Measurements from ENCODE around the gene TMEM88.
A peak's percentile ranks its signal among the peaks of the same experiment; 100 is the strongest.
"Not testable (repeated sequence)": the region's sequence is repeated elsewhere in the genome, so short reads cannot be mapped to it uniquely, and the experiment has no call there.

The TMEM88 gene, protein sequence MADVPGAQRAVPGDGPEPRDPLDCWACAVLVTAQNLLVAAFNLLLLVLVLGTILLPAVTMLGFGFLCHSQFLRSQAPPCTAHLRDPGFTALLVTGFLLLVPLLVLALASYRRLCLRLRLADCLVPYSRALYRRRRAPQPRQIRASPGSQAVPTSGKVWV

DNA sequence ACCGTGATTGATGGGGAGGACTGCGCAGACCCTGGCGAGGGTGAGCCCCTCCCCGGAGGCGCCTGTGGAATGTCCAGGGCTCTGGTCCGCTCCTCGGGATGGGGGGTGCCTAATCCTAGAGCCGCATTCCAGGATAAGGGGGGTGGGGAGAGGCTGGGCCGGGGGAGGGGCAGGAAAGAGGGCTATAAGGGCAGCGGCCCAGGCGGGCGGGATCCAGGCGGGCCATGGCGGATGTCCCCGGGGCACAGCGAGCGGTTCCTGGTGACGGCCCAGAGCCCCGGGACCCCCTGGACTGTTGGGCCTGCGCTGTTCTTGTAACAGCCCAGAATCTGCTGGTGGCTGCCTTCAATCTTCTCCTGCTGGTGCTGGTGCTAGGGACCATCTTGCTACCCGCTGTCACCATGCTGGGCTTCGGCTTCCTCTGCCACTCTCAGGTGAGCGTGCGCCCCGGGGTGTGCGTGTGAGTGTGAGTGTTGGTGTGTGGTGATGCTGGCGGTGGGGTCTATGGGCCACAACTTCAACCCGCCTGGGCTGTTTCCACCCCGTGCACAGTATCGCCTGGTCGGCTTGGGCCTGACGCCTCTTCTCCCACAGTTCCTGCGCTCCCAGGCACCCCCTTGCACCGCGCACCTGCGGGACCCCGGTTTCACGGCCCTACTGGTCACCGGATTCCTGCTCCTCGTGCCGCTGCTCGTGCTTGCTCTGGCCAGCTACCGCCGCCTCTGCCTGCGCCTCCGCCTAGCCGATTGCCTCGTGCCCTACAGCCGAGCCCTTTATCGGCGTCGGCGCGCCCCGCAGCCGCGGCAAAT lies at the start of gene TMEM88:
Gene TMEM88 (plus strand): TSS at position 216 of the 809 bp plus-strand sequence. CDS start 9 bp downstream, at position 225.
- DNase-seq (ENCODE audit: low spot score), result peak; percentile 93

DNA sequence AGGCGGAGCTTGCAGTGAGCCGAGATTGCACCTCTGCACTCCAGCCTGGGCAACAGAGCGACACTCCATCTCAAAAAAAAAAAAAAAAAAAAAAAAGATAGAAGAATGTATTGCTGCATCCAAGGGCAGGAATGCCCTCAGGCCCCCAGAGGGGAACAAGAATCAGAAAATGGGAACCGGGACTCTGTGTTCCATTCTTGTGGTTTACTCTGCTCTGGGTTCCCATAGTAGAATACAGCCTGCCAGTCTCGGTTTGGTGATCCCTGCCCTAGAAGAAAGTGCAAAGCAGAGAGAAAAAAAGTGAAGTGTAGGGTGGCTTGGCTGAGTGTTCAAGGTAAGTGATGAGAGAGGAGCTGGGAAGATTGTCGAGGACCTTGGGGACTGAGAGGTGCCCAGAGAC lies 48.3 kb upstream of the TMEM88 start:
- no peak for DNase-seq (ENCODE audit: low spot score)

DNA sequence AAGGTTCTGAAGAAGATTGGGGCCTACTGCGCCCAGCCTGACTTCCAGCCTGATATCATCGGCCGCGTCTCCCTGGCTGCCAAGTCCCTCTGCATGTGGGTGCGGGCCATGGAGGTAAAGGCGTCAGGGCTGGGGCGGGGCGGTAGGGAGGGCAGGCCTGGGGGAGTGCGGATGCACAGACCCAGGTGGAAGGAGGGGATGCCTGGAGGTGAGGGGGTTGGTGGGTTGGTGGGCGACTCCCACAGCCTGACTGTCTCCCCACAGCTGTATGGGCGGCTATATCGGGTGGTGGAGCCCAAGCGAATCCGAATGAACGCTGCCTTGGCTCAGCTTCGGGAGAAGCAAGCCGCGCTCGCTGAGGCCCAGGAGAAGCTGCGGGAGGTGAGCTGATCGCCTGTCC lies 47.7 kb upstream of the TMEM88 start:
- no peak for DNase-seq (ENCODE audit: low spot score)

DNA sequence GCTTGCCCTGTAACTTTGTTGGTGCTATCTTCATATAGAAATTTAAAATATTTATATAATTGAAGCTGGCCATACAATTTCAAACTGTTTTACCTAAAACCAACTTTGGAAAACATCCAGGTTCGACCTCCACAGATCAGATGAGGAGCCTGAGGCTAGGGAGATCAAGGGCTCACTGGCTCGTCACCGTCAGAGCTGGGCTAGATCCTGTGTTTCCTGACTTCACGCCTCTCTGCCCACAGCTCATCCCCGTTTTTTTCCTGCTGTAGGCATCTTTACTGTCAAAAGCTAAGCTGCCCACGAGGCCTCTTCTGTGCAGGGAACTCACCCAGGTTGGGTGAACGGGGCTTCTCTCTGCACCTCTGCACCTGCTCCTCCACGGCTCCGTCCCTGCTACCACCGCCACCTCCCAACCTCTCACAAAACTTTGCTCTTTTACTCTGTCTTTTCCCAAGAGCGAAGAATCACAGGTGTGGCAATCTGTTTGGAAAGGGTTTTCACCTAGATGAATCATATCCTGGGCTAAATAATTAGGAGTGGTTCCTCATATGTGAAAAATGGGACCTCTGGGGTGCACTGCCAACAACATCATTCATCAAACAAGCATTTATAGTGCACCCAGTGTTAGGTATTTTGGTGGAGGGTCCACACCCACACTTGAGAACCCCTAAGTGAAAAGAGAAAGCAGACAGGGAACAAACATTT lies 45.6 kb upstream of the TMEM88 start:
- no peak for DNase-seq (ENCODE audit: low spot score)

DNA sequence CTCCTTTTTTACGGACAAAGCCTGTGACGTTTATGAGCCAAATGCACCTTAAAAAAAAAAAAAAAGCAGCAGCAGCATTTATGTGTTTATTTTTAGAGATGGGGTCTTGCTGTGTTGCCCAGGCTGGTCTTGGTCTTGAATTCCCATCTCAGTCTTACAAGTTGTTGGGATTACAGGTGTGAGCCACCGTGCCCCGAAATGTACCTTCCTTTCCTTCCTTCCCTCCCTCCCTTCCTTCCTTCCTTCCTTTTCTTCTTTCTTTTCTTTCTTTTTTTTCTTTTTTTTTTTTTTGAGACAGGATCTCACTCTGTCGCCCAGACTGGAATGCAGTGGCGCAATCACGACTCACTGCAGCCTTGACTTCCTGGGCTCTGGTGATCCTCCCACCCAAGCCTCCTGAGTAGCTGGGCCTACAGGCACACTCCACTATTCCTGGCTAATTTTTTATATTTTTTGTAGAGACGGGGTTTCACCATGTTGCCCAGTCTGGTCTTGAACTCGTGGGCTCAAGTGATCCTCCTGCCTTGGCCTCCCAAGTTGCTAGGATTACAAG lies 45.0 kb upstream of the TMEM88 start:
- DNase-seq (ENCODE audit: low spot score), result not testable (repeated sequence)

DNA sequence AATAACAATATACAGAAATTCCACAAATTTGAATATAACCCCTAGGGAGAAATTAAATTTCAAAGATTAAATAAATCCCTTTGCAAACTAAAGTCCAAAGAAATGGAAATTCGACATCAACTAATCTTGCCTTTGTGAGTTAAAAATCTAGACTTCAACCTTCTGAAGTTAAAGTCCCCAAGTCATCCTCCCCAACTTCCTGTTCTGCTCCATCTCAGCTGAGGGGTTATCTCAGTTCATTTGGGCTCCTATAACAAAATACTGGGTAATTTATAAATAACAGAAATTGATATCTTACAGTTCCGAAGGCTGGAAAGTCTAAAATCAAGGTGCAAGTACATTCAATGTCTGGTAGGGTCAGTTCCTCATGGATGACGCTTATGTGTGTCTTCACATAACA lies 43.6 kb upstream of the TMEM88 start:
- no peak for DNase-seq (ENCODE audit: low spot score)

DNA sequence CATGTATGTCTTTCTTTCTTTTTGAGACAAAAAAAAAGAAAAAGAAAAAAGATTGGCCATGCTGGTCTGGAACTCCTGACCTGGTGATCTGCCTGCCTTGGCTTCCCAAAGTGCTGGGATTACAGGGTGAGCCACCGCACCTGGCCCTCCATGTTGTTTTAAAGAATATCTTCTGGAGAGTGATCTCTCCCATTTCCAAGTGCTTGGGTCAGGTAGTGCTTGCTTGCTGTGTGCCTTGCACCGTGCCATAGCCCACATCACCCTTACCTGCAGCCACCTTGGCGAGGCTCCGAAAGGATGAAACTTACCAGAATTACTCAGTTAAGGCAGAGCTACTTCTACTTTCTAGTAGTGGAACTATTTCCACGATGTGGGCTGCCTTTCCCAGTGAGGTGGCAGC lies 39.9 kb upstream of the TMEM88 start:
- DNase-seq (ENCODE audit: low spot score), result no peak

DNA sequence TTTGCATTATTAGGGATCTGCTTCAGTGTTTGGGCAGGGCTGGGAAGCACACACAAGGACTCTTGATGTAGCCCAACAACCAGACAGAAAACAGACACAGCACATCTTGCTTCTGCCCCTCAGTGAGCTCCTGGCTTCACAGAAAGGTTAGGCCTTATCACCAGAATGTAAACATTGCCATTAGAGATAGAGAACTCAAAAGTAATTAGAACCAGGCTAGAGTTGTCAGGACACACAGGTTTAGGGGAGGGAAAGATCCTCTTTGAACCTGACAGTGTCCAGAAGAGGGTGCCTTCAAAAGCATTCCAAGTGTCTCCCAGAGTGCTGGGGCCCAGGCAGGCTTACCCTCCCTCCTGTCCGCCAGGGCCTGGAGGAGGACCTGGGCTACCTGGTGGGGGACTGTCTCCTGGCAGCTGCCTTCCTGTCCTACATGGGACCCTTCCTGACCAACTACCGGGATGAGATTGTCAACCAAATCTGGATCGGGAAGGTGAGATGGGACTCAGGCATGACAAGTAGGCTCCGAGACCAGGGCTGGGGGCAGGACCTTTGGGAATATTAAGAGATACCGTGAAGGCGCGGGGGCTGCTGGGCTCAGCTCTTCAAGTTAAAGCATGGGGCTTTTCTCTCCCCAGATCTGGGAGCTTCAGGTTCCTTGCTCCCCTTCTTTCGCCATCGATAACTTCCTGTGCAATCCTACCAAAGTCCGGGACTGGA lies 37.8 kb upstream of the TMEM88 start:
- DNase-seq (ENCODE audit: low spot score), result no peak

DNA sequence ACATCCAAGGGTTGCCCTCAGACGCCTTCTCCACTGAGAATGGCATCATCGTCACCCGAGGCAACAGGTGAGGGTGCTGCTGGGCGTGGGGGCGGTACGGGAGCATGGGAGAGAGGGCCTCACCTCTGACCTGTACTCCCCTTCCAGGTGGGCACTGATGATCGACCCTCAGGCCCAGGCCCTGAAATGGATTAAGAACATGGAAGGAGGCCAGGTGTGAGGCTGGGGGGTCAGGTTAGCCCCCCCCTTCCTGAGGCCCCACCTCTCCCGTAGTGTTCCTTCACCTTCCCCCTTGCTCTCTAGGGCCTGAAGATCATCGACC lies 37.3 kb upstream of the TMEM88 start:
- DNase-seq (ENCODE audit: low spot score), result no peak

DNA sequence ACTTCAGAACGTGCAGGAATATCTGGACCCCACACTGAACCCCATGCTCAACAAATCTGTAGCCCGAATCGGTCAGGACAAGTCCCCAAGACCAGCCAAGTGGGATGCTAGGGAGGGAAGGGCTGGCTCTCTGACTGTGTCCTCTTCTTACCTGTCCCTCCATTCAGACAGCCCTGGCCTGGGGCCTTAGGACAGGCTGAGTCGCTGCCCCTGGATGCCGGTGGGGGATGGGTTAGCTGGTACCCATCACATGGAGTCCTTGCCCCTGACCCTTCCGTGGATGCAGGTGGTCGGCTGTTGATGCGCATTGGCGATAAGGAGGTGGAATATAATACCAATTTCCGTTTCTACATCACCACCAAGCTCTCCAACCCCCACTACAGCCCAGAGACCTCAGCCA lies 36.8 kb upstream of the TMEM88 start:
- peak; percentile 42 for DNase-seq (ENCODE audit: low spot score)

DNA sequence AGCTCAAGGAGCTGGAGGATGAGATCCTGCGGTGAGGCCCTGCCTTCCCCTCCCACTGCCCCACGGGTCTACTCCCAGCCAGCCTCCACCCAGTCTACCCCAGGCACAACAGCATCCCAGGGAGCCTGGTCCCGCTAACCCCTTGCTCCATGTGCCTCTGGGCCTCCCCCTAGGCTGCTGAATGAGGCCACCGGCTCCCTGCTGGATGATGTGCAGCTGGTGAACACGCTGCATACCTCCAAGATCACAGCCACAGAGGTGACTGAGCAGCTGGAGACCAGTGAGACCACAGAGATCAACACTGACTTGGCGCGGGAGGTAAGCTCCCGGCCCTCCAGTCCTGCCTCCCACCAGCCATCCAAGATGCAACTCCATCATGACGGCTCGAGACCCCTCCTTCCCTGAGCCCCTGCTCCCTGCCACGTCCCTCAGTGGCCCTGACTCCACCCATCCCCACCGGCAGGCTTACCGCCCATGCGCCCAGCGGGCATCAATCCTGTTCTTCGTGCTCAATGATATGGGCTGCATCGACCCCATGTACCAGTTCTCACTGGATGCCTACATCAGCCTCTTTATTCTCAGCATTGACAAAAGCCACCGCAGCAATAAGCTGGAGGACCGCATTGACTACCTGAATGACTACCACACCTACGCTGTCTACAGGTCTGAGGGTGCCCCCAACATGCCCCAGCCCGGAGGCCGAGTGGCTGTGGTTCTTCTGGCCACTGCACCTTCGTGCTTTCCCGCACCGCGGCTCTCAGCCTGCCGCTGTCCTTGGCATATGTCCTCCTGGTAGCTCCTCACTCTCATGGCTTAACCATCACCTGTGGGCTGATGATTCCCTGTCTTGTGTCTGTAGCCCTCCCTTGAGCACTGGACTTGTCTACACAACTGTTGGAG lies 35.9 kb upstream of the TMEM88 start:
- peak; percentile 45 for DNase-seq (ENCODE audit: low spot score)

DNA sequence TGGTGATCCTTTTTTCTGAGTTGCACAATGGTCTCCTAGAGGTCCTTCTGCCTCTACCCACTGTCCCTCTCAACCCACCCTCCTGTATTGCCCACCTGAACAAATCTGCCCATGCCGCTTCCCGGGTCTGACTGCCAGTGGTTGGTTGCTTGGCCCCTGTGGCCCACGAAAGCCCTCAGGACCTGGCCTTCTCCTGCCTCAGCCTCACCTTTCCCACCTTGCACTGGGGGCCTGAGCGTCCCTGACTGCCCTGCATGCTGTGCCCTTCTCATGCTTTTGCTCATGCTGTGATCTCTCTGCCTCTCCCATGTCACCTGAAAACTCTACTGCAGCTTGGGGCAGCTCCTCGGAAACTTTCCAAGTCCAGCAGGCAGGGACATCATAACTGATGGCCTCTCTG lies 34.6 kb upstream of the TMEM88 start:
- DNase-seq (ENCODE audit: low spot score), result no peak

DNA sequence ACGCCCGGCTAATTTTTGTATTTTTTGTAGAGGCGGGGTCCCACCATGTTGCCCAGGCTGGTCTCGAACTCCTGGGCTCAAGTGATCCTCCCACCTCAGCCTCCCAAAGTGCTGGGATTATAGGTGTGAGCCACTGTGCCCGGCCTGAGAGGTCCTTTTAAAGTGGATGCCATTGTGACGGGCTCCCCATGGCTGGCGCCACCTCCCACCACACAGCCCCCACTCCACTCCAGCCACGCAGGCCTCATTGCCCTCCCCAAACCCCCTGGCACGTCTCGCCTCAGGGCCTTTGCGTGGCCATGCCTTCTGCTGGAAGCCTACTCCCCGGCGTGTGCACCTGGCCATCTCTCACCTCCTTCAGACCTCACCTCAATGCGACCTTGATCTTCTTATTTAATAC lies 32.7 kb upstream of the TMEM88 start:
- DNase-seq (ENCODE audit: low spot score), result no peak

DNA sequence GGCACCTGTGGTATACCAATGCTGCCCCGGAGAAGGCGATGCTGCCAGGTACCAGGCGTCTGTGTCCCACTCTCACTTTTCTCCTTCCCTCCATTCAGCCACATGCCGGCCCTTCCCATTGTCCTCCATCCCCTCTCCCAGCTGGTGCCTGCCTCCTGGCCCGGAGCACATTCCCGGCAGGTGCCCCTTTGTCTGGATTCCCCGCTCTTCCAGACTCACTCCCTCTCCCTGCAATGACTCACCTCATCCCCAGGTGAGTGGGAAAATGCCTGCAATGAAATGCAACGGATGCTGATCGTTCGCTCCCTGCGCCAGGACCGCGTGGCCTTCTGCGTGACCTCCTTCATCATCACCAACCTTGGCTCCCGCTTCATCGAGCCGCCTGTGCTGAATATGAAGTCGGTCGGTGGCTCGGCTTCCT lies 31.3 kb upstream of the TMEM88 start:
- DNase-seq (ENCODE audit: low spot score), result no peak

DNA sequence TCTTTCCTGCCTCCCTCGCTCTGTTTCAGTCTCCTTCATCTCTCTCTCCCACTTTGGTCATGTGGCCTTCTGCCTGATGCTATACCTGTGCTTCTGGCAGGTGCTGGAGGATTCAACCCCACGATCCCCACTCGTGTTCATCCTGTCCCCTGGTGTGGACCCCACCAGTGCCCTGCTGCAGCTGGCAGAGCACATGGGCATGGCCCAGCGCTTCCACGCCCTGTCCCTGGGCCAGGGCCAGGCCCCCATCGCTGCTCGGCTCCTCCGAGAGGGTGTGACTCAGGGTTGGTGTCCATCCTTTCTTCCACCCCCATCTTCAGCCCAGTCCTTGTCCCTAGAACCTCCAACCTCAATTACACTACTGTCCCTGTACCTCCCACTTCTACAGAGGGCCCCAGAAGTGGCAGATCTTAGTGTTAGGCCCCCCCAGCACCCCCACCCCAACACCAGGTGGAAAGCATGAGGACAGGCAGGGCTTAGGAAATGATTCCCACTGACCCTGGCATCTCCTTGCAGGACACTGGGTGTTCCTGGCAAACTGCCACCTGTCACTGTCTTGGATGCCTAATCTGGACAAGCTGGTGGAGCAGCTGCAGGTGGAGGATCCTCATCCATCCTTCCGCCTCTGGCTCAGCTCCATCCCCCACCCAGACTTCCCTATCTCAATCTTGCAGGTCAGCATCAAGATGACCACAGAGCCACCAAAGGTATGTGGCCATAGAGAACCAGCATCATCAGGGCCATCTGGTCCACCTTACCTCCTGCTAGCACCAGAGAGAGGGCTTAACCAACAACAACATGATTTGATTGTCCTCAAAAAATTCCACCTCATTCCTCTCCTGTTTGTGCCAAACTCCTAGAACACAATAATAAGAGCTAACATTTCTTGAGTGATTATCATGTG lies 30.6 kb upstream of the TMEM88 start:
- no peak for DNase-seq (ENCODE audit: low spot score)

DNA sequence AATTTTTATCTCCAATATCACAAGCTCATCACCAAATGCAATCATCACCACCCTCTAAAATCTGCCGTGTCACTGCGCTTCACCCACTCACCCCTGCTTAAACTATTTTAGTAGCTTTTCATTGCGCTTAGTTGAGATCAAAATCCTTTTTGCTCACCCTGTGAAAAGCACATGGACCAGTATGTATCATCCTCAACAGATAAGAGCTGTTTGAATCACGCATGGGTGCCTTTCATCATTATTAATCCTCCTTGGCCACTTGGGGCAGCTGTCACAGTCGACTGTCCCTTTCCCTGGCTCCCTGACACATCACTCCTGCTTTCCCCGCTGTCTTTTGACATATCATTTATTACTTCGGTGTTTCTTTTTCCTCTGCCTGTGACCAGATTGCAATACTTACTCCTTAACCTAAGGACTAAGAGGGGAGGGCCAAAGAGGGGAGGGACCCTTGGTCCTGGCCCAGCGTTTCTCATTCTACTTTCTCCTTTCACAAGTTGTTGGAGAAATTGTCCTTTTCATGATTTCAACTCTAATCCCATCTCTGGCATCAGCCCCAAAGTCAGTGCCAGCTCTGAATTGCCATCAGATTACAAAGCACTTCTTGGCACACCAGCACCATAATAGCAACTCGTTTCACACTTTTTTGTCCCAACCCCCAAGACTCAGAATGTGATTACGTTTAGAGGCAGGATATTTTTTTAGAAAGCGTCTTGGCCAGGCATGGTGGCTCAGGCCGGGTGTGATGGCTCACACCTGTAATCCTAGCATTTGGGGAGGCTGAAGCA lies 29.5 kb upstream of the TMEM88 start:
- no peak for DNase-seq (ENCODE audit: low spot score)

DNA sequence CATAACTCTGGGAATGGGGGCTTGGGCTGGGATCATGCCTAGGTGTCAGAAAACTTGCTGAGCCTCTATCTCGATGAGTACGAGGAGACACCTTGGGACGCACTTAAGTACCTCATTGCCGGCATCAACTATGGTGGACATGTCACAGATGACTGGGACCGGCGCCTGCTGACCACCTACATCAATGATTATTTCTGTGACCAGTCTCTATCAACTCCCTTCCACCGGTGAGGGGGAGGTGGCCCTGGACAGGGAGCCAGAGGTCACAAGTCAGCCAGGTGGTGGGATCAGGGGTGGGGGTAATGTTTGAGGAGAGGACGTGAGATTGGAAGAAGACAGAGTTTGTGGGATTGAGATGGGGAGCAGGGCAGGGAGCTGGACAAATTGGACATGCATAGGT lies 24.2 kb upstream of the TMEM88 start:
- DNase-seq (ENCODE audit: low spot score), result no peak

DNA sequence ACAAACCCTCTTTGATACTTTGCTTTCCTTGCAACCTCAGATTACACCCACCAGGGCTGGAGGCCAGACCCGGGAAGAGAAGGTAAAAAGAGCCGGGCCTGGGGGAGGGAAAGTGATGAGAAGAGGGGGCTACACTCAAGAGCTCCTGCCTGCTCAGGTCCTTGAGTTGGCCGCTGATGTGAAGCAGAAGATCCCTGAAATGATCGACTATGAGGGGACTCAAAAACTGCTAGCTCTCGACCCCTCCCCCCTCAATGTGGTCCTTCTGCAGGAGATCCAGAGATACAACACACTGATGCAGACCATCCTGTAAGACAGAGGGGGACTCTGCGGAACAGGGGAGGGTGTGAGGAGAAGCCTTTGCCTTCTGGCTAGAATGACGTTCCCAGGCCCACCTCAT lies 23.6 kb upstream of the TMEM88 start:
- no peak for DNase-seq (ENCODE audit: low spot score)

DNA sequence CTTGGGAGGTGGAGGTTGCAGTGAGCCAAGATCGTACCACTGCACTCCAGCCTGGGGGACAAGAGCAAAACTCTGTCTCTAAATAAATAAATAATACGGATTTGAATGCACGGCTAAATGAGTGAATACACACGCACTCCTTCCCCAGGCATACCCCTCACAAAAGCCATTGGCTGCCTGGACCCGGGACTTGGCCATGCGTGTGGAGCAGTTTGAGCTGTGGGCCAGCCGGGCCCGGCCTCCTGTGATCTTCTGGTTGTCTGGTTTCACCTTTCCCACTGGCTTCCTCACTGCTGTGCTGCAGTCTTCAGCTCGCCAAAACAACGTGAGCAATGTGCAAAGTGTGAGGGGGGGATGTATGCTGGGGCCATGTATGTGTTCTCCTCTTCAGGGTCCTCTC lies 22.4 kb upstream of the TMEM88 start:
- no peak for DNase-seq (ENCODE audit: low spot score)
